Suprapubic skin (tissue), 4 donors: Measurements from ENCODE around the gene UBL5.

Source experiments
- CTCF ChIP-seq, 2 donors: fragments of 200-600 bp in 1 of 2; fragments of 450-650 bp in 1 of 2; sonication (generic) in 1 of 2; IDR thresholded peaks; one replicate each; pipeline ENCODE4 v1.5.1; 2016 to 2019; ENCODE audit warnings: antibody characterized with exemption in 2 of 2, mild to moderate bottlenecking in 1 of 2, moderate library complexity in 1 of 2
- EP300 ChIP-seq: sonication (generic); formaldehyde crosslinking; IDR thresholded peaks from one replicate; pipeline ENCODE4 v1.6.1; 2017; ENCODE audit warnings: antibody characterized with exemption
- POLR2A ChIP-seq, 2 donors: fragments of 450-650 bp; IDR thresholded peaks; one replicate each; pipeline ENCODE4 v1.6.1; 2017; ENCODE audit warnings: antibody characterized with exemption in 2 of 2, mild to moderate bottlenecking in 2 of 2, moderate library complexity in 2 of 2
- POLR2AphosphoS5 ChIP-seq, 3 donors: sonication (generic); formaldehyde crosslinking; IDR thresholded peaks; one replicate each; pipeline ENCODE4 v1.6.1; 2017; ENCODE audit warnings: antibody characterized with exemption in 3 of 3

GRCh38 chr19:9801976-9802375, 25.7 kb upstream of the UBL5 start:
- TF ChIP-seq POLR2AphosphoS5 (IDR thresholded peaks at IDR 0.05) (no peak), CTCF (IDR thresholded peaks at IDR 0.05) (no peak), POLR2A (IDR thresholded peaks at IDR 0.05) (no peak), EP300 (no peak)
